NCI-H82 (cell line): ENCODE measurements around the gene CXADR.
A peak's percentile ranks its signal among the peaks of the same experiment; 100 is the strongest.

ENCODE experiments used
- DNase-seq: peaks from one replicate; lab custom pipeline; 2025; lab: John Stamatoyannopoulos, UW

Gene CXADR

DNA sequence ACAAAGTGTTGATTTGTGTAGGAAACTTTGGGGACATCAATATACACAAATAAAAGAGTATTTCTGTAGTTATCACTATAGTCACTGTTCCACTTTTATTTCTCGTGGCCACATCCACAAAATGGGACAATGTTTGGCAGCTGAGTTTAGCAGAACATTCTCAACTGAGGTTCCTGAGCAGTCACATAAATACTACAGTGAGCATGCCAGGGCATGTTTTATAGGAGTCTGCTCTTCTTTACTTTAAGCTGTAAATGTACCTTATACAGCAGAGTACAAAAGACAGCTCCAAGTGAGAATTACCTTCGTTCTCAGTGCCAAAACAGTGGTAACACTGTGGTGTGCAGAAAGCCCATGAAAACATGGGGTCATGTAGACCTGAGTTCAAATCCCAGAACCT is 94.8 kb downstream of the CXADR start:
- DNase-seq, result no peak

DNA sequence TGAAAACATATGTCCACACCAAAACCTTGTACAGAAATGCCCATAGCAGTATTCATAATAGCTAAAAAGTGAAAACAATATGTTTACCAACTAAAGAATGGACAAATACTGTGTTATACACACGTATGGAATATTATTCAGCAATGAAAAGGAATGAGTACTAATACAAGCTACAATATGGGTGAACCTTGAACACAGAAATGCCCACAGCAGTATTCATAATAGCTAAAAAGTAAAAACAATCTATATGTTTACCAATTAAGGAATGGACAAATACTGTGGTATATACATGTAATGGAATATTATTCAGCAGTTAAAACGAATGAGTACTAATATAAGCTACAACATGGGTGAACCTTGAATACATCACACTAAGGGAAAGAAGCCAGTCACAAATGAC is 96.8 kb downstream of the CXADR start:
- DNase-seq, result no peak

DNA sequence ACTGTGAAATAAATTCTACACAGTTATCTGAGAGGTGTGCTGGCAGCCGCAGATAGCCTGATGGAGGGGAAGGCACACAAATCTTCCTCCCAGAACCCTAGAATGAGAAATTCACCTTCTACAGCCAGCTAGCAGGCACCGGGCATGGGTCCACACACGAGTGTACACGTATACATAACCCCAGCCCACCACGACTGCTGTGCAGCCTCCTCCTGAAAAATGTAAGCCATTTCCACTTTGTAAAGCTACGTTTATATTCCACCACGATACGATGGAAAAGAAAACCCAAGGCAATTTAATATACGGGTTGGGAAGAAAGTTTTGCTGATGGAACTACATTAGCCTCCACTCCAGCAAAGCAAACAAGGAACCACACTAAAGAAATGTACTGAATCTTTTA is 98.1 kb downstream of the CXADR start:
- peak; percentile 31 for DNase-seq

- DNase-seq, result peak; percentile 89
Observed at GRCh38 chr21:17611414-17612022, 98.7 kb downstream of the CXADR start.

DNA sequence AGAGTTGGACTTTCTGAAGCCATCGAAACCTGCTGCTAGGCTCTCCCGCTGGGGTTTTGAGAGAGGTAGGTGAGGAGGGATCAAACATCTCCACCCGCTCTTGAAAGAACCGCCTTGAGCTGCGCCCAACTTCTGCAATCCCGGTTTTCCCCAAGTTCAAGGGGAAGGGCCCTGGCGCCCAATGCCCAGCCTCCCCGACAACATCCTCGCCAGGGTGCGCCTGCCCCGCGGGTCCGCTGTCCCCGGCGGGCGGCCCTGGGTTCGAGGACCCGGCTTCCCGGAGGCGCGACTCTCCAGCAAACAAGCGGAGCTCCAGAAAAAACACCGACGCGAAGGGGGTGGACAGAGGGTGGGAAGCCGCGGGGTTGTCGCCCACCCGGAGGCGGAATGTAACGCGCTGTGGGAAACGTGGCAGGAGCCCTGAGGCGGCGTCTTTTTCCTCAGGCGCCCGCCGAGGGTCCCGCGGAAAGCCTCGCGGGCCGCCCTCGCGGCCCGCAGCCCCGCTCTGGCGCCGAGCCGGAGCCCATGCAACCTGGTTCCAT is 99.3 kb downstream of the CXADR start:
- peak; percentile 59 for DNase-seq

- peak; percentile 90 for DNase-seq
Observed at GRCh38 chr21:17612565-17613241, 99.9 kb downstream of the CXADR start, which contains the start of gene BTG3. Gene BTG3, minus strand, starts transcription at chr21:17612901. Its CDS starts 3,757 bp downstream, at chr21:17609144.

GRCh38 chr21:17613242-17613676 is 100.4 kb downstream of the CXADR start:
- DNase-seq, result peak; percentile 48

- DNase-seq, result no peak
Observed at GRCh38 chr21:17616831-17617230, 104.0 kb downstream of the CXADR start.

GRCh38 chr21:17622018-17622417 is 109.2 kb downstream of the CXADR start:
- peak; percentile 38 for DNase-seq

DNA sequence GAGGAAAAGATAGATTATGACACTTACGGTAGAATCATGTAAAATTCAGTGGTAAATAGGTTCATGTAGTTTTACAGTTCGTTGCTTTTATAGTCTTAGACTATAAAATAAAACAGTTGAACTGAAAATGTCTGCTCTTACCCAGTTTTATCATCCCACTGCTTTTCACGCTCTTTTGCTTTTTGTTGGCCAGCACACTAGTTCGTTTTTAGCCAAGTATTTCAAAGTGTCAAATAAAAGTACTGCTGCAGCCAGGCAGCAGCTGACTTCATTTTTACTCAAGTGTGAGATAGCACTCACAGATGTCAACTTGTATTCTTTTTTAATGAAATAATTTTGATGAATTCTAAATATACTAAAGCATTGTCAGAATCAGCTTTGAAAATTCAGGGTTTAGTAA is 118.4 kb downstream of the CXADR start:
- no peak for DNase-seq

- no peak for DNase-seq
Observed at GRCh38 chr21:17636711-17637110, 123.9 kb downstream of the CXADR start.

- no peak for DNase-seq
Observed at GRCh38 chr21:17640821-17641220, 128.0 kb downstream of the CXADR start.
